Small intestine (tissue), 7 donors: ENCODE results near the gene TCERG1L. TPM values are rescaled to one million over a fixed set of nuclear protein-coding genes. Genes with fewer than 3 reads are reported as not detected.

Experiments
- DNase-seq, 2 donors: peaks; one replicate each; pipeline versions ENCODE4 v3.0.0 to v3.0.0-alpha.2; 2013
- FAIRE-seq: peaks from 2 replicates; lab custom pipeline; 2012; peaks lifted over from hg19 to GRCh38; lab: Jason Lieb, UNC
- H3K27ac ChIP-seq, 3 donors: one replicate each; pipeline ENCODE4 v1.5.1; 2013; ENCODE audit warnings: low read length in 2 of 3, mild to moderate bottlenecking in 2 of 3, control low read depth in 1 of 3, inconsistent platforms in 1 of 3, low read depth in 1 of 3, moderate library complexity in 1 of 3
- H3K27me3 ChIP-seq, 3 donors: one replicate each; pipeline ENCODE4 v1.6.1; 2013; ENCODE audit warnings: low read length in 3 of 3, inconsistent platforms in 1 of 3; ENCODE audit not compliant: control insufficient read depth in 3 of 3, insufficient read depth in 3 of 3
- H3K36me3 ChIP-seq, 3 donors: one replicate each; pipeline ENCODE4 v1.6.1; 2013; ENCODE audit warnings: low read length in 3 of 3, inconsistent platforms in 1 of 3, low read depth in 1 of 3, mild to moderate bottlenecking in 1 of 3, moderate library complexity in 1 of 3; ENCODE audit not compliant: control insufficient read depth in 3 of 3, insufficient read depth in 2 of 3
- H3K4me1 ChIP-seq, 3 donors: one replicate each; pipeline ENCODE4 v1.6.1; 2013; ENCODE audit warnings: low read length in 2 of 3, inconsistent platforms in 1 of 3, low read depth in 1 of 3, mild to moderate bottlenecking in 1 of 3, moderate library complexity in 1 of 3; ENCODE audit not compliant: control insufficient read depth in 3 of 3, insufficient read depth in 2 of 3
- H3K4me3 ChIP-seq, 3 donors: one replicate each; pipeline ENCODE4 v1.5.1; 2013; ENCODE audit warnings: low read length in 3 of 3, control low read depth in 1 of 3, inconsistent platforms in 1 of 3, low read depth in 1 of 3, mild to moderate bottlenecking in 1 of 3, moderate library complexity in 1 of 3
- H3K9me3 ChIP-seq, 2 donors: one replicate each; pipeline ENCODE4 v1.6.1; 2013; ENCODE audit warnings: low read depth in 1 of 2, low read length in 1 of 2; ENCODE audit not compliant: control insufficient read depth in 2 of 2, insufficient read depth in 1 of 2
- WGBS, 3 donors: extraction: QIAGEN DNeasy Blood & Tissue Kit; methylation state at CpG; one replicate each; pipeline ENCODE4 v1.1.7; 2013; 5-methylcytosine and 5-hydroxymethylcytosine counted together
- polyA plus RNA-seq, 4 donors: library from polyadenylated mRNA; stranded (reverse) in 3 of 4; unstranded in 1 of 4; fragments of 200-250 nt in 3 of 4; fragments of 120-200 nt in 1 of 4; gene quantifications; one replicate each; pipeline versions ENCODE4 v1.2.1 to v1.2.3, GENCODE V29; 2013
- donor health status: healthy with polysubstance abuse.
- donor health status: control.
- donor health status: control.
- donor health status: Bipolar disorder and iron deficiency.
- donor health status: healthy.

Gene TCERG1L
- polyA plus RNA-seq, 4 donors = 0.04 to 0.12 TPM; not detected in 2

- Histone ChIP-seq H3K9me3 (peaks cover 0 to 3% of the 10 kb centered on the region in 2 donors), H3K36me3 (no peaks in the 10 kb centered on the region), H3K4me3 (no peak overlapping the region), H3K27ac (no peak overlapping the region), H3K27me3 (no peaks in the 10 kb centered on the region), H3K4me1 (no peaks in the 10 kb centered on the region)
- FAIRE-seq (no peak), DNase-seq (no peak)
- 37 to 63% (median 51%) methylated on average over 4 of the region's 4 CpGs for WGBS, 3 donors
Observed at GRCh38 chr10:131150126-131150525, 161.4 kb downstream of the TCERG1L start.

GRCh38 chr10:131149586-131149985, 161.9 kb downstream of the TCERG1L start:
- H3K4me1 ChIP-seq = no peaks in the 10 kb centered on the region
- H3K4me3 ChIP-seq = no peak overlapping the region
- H3K36me3 ChIP-seq = no peaks in the 10 kb centered on the region
- 76 to 83% (median 77%) methylated on average over 10 of the region's 10 CpGs for WGBS, 3 donors
- no peak overlapping the region for H3K27ac ChIP-seq
- peaks cover 0 to 3% of the 10 kb centered on the region in 2 donors for H3K9me3 ChIP-seq
- DNase-seq (no peak), FAIRE-seq (no peak)
- H3K27me3 ChIP-seq = no peaks in the 10 kb centered on the region

GRCh38 chr10:131149111-131149510, 162.4 kb downstream of the TCERG1L start:
- Histone ChIP-seq H3K27ac (no peak overlapping the region), H3K27me3 (no peaks in the 10 kb centered on the region), H3K9me3 (peaks cover 0 to 3% of the 10 kb centered on the region in 2 donors), H3K4me3 (no peak overlapping the region), H3K4me1 (no peaks in the 10 kb centered on the region), H3K36me3 (no peaks in the 10 kb centered on the region)
- 76 to 81% (median 80%) methylated on average over 3 of the region's 3 CpGs for WGBS, 3 donors
- DNase-seq (no peak), FAIRE-seq (no peak)

- FAIRE-seq (no peak), DNase-seq (no peak)
- 79 to 85% (median 84%) methylated on average over 3 of the region's 3 CpGs for WGBS, 3 donors
- no peaks in the 10 kb centered on the region for H3K27me3 ChIP-seq
- peaks cover 0 to 3% of the 10 kb centered on the region in 2 donors for H3K9me3 ChIP-seq
- H3K4me1 ChIP-seq = no peaks in the 10 kb centered on the region
- no peak overlapping the region for H3K4me3 ChIP-seq
- no peak overlapping the region for H3K27ac ChIP-seq
- H3K36me3 ChIP-seq = no peaks in the 10 kb centered on the region
Observed at GRCh38 chr10:131148270-131148669, 163.3 kb downstream of the TCERG1L start.

GRCh38 chr10:131147301-131147975, 164.1 kb downstream of the TCERG1L start:
- no peaks in the 10 kb centered on the region for H3K36me3 ChIP-seq
- FAIRE-seq = no peak
- H3K27me3 ChIP-seq = no peaks in the 10 kb centered on the region
- peaks cover 0 to 3% of the 10 kb centered on the region in 2 donors for H3K9me3 ChIP-seq
- H3K27ac ChIP-seq = no peak overlapping the region
- H3K4me1 ChIP-seq = no peaks in the 10 kb centered on the region
- 53 to 76% (median 59%) methylated on average over 27 of the region's 27 CpGs for WGBS, 3 donors
- DNase-seq = no peak
- H3K4me3 ChIP-seq = no peak overlapping the region

GRCh38 chr10:131146790-131147189, 164.7 kb downstream of the TCERG1L start:
- H3K4me1 ChIP-seq = no peaks in the 10 kb centered on the region
- DNase-seq (no peak), FAIRE-seq (no peak)
- no peaks in the 10 kb centered on the region for H3K36me3 ChIP-seq
- no peak overlapping the region for H3K4me3 ChIP-seq
- 67 to 72% (median 72%) methylated on average over 9 of the region's 9 CpGs for WGBS, 3 donors
- no peaks in the 10 kb centered on the region for H3K27me3 ChIP-seq
- no peak overlapping the region for H3K27ac ChIP-seq
- H3K9me3 ChIP-seq = peaks cover 0 to 2% of the 10 kb centered on the region in 2 donors

GRCh38 chr10:131145756-131146155, 165.8 kb downstream of the TCERG1L start:
- Histone ChIP-seq H3K4me1 (no peaks in the 10 kb centered on the region), H3K36me3 (no peaks in the 10 kb centered on the region), H3K27me3 (no peaks in the 10 kb centered on the region), H3K27ac (no peak overlapping the region), H3K9me3 (no peaks in the 10 kb centered on the region), H3K4me3 (no peak overlapping the region)
- no peak for FAIRE-seq
- 73 to 81% (median 76%) methylated on average over 6 of the region's 6 CpGs for WGBS, 3 donors
- DNase-seq = no peak

- Histone ChIP-seq H3K27ac (no peak overlapping the region), H3K4me3 (no peak overlapping the region), H3K36me3 (no peaks in the 10 kb centered on the region), H3K4me1 (no peaks in the 10 kb centered on the region), H3K27me3 (no peaks in the 10 kb centered on the region), H3K9me3 (no peaks in the 10 kb centered on the region)
- WGBS, 3 donors = 72 to 82% (median 79%) methylated on average over 9 of the region's 9 CpGs
- no peak for FAIRE-seq
- DNase-seq = no peak
Observed at GRCh38 chr10:131144711-131145375, 166.7 kb downstream of the TCERG1L start.
